ENCODE data around the gene INO80.

INO80 gene

DNA sequence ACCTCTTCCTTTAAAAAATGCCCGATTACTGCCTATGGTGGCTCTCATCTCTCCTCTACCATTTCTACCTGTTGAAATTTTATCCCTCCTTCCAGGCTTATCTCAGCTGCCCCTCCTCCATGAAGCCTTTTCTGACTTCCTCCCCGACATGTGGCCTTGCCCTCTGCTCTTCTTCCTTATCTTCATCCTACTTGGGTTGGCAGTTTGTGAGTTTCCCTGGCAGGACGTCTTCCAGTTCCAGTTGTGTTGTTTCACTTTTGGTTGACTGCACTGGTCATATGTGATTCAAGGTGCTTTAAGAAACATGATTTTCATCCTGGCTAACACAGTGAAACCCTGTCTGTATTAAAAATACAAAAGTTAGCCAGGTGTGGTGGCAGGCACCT, 182.6 kb downstream of the INO80 start:
- FAIRE-seq (no peak), DNase-seq (ENCODE audit: insufficient read length, low spot score) (no peak)

DNA sequence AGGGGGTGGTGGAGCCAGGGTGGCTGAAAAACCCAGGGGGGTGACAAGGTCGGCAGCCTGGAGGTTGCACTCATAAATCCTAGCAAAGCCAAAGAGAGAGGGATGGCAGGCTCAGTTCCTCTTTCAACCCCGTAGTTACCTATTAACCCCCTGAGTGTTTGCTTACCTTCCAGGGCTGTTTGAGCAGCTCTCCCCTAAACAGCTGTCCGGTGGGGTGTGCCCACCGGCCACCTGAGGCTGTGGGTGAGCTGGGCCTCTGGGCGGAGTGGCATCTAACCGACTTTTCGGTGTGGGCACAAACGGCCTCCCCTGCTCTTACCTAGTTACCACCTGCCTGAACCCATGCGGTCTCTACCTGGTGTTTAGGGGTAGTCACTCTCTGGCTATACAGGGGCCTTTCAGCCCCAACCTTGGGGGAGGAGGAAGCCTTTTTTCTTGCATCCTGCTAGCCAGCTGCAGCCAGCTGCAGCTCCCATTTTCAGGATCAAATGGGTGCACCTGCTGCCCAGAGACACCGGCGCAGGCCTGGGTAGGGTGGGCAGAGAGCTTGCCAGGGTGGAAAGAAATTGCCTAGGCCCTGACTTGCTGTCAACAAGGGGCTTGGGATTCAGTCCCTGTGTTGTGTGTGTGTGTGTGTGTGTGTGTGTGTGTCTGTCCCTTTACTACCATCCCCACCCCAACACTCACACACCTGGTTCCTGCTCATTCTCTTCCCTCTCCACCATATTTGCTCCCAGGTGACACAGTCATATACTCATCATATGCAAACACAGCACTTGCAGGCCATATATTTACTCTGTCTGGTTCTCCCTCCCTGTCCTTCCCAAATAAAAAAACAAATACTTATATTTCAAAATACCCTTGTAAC, 183.2 kb downstream of the INO80 start:
- DNase-seq (ENCODE audit: insufficient read length, low spot score) (no peak), FAIRE-seq (no peak)

DNA sequence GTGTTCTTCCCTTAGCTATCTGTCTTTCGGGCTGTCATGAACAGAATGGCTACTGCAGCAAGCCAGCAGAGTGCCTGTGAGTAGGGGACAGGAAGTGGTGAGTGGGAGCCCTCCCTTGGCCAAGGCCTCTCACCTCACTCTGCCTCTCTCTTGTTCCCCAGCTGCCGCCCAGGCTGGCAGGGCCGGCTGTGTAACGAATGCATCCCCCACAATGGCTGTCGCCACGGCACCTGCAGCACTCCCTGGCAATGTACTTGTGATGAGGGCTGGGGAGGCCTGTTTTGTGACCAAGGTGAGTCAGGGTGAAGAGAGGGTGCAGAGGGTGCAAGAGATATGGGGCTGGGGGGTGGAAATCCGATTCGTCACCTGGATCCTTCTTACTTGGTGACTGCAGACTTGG, 183.9 kb downstream of the INO80 start:
- DNase-seq (ENCODE audit: insufficient read length, low spot score) (no peak), FAIRE-seq (no peak)

GRCh38 chr15:40931300-40932142, 184.6 kb downstream of the INO80 start:
- FAIRE-seq (peak; percentile 55), DNase-seq (ENCODE audit: insufficient read length, low spot score) (no peak)

DNA sequence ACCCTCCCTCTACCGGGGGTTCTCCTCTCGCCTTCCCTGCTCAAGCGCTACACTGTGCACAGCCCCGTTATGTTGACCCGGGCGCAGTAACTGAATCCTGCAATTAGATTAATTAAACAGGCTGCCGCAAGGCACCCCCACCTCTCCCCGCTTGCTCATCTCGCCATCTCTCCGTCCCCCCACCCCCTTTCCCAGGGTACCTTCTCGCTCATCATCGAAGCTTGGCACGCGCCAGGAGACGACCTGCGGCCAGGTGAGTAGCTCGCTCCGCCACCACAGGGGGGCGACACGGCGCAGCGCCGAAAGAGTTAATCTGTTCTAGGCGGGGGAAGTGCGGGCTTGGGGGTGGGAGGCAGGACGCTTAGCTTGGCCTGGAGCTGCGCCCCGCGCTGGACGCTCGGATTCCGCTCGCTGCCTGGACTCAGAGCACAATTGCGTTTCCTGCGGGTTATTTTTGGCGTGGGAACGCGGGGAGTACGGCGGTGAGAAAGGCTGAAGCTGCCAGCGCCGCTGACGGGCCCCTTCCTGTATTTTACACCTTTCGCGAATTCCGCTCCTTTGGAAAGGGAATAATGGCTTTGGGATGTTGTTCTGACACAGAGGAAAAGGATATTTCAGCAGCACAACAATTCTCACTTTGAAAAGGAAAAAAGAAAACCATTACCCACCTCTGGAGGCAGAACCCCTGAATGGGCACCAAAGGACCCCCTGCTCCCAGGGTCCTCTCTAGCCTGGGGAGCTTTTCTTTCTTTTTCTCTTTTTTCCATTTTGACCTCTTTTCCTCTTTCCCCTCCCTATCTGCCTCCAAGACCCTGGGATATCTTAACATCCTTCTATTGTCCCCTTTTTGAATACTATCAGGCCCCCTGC, 185.4 kb downstream of the INO80 start:
- no peak for FAIRE-seq
- no peak for DNase-seq (ENCODE audit: insufficient read length, low spot score)

GRCh38 chr15:40929660-40930429, 186.2 kb downstream of the INO80 start:
- FAIRE-seq (no peak), DNase-seq (ENCODE audit: insufficient read length, low spot score) (no peak)

Data from HTR-8/SVneo (cell line).